Activated CD4-positive, alpha-beta memory T cell treated with anti-CD3 and anti-CD28 coated beads for 36 hours (primary cell): ENCODE data around the gene CARD6. TPM values are rescaled to one million over a fixed set of nuclear protein-coding genes. Genes with fewer than 3 reads are reported as not detected.

Experiments
- total RNA-seq, 2 experiments: library from RNA; stranded (reverse); gene quantifications; one replicate each; pipeline ENCODE4 v1.2.3, GENCODE V29; 2021

The CARD6 gene
- total RNA-seq, 2 experiments from 2014 or later, result 1.4 to 1.7 TPM

Other genes with a start within 250 kb of the CARD6 start
- 10 to 100 TPM; 53.7 to 59.9 TPM for gene PTGER4, start 161.5 kb upstream of the CARD6 start, total RNA-seq
- gene TTC33, start 85.4 kb upstream of the CARD6 start, total RNA-seq, result 10 to 100 TPM; 30.2 to 34.1 TPM
- 10 to 100 TPM; 54.4 to 55.6 TPM for gene PRKAA1, start 43.0 kb upstream of the CARD6 start, total RNA-seq
- gene RPL37, start 6.1 kb upstream of the CARD6 start, total RNA-seq, result 1,000 to 10,000 TPM; 1,815 to 1,873 TPM
- gene C7, start 68.1 kb downstream of the CARD6 start, total RNA-seq, result not detected
- not detected for gene MROH2B, start 230.0 kb downstream of the CARD6 start, total RNA-seq